HG03457 (cell line): ENCODE measurements around the gene SUGP1.
A peak's percentile ranks its signal among the peaks of the same experiment; 100 is the strongest.

Experiments used
- ATAC-seq: cut with Tn5 transposase; IDR thresholded peaks from one replicate; pipeline ENCODE4 v1.9.1; 2021; ENCODE audit warnings: moderate number of reproducible peaks; ENCODE audit not compliant: unreplicated experiment

The SUGP1 gene

DNA sequence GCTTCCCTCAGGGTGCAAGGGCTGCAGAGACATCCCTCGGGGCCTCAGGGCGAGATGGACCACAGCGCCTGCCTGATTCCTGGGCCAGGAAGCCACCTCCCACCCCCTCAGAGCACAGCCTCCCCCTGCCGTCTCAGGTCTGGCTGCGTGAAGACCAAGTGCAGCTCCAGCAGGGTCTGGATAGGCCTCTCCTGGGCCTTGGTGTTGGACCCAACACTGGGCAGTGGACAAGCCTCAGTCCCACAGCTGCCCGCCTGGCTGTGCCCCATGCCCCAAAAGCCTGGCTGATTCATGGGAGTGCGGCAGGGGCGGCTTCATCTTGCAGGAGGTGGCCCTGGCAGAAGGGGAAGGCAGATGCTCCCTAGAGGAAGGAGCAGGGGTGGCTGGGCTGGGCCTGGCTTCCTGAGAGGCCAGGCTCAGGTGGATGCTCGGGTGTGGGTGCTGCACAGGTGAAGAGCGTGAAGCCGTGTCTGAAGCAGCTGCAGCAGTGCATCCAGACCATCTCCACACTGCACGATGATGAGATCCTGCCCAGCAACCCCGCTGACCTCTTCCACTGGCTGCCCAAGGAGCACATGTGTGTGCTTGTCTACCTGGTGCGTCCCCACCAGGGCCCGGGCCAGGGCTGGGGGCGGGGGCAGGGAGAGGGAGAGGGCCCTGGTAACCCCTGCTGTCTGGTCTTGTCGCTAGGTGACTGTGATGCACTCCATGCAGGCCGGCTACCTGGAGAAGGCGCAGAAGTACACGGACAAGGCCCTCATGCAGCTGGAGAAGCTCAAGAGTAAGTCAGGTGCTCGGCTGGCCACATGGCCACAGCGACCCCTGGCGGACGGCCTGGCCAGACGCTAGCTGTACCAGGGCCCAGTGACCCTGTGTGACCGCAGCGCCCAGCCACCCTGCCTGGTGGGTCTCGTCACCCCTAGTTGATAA is 22.0 kb upstream of the SUGP1 start:
- ATAC-seq, result no peak

DNA sequence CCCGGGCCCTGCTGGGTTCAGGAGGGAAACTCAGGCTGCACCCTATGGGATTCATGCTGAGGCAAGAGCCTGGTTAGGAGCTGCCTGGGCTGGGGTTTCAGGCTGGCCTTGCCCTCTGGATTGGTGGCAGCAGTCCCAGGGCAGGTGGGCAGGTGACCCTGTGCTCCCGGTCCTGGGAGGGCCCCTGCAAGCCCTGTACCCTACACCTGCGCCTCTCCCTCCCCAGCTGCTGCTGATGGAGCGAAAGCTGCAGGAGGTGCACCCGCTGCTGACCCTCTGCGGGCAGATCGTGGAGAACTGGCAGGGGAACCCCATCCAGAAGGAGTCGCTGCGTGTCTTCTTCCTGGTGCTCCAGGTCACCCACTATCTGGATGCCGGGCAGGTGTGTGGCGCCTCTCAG is 20.7 kb upstream of the SUGP1 start:
- no peak for ATAC-seq

DNA sequence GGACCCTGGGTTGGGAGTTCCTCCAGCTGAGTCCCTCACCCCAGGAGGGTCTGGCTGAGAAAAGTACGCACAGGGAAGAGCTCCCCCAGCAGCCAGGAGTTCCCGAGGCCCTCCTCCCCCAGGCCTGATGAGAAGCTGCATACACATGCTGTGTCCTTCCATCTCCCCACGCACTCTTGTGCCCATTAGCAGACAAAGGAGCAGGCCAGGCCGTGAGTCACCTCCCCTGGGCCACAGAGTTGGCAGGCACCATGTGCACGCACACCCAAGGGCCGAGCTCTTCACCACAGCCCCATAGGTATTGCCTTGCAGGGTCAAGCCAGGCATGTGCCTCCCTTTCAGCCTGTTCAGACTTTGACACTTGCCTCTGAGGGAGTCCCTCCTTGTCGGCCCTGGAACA is 17.8 kb upstream of the SUGP1 start:
- ATAC-seq, result no peak

DNA sequence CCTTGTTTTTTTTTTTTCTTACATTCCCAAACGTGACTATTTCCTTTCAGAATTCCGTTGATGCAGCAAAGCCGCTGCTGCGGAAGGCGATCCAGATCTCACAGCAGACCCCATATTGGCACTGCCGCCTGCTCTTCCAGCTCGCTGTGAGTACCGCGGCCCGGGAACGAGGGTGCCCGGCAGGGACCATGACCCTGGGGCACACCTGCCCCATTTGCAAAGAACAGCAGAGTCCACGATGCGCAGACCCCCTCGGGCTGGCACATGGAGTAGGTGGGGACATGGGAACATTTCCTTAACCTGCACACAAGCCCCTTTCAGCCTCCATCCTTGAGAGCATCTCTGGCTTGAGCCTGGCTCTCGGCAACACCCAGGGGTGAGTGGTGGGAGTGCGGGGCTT is 16.8 kb upstream of the SUGP1 start:
- ATAC-seq, result no peak

DNA sequence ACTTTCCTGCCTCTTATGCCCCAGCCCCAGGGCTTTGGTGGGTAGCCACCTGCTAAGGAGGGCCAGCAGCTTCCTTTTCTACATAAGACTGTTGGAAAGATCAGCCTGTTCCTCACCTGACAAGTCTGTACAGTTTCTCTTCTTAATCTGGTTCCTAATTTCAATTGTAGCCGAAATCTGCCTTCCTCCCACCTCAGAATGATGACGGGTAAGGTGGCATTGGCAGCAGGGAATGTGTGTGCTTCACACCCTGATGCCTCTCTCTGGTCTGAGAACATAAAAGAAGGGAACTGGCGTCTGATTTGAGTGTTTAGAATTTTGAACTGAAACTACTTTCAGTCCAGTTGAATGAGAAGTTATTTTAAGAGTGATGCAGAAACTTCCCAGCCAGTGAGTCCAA is 16.3 kb upstream of the SUGP1 start:
- no peak for ATAC-seq

DNA sequence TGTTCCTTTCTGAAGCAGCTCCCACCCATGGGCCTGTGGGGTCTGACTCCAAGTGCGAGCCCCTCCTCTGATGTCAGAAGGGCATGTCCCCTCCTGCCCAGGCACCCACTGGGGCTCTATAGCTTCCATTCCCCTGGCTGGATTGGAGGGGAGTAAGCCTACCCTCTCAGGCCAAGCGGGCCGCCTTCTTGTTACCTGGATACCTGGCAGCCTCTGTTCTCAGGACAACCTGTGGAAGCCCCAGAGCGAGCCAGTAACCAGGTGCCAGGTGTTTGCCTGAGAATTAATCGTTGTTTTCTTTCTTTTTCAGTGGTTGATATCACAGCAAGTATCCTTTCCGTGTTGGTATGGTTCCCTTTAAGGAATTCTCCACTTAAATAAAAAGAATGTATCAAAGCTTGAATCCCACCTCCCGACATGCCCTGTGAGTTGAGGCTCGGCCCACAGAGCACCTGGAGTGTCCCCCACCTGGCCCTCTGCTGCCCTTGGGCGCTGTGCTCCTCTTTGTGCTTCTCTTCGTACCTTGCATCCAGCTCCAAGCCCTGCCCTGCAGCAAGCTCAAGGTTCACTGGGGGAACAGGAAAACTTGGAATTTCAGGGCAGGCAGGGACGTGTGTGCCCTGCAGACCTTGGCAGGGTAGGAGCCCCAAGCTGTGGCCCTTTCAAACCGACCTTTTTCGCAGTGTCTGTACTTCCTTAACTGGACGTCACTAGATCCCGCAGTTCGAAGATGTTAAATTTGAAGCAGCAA is 15.3 kb upstream of the SUGP1 start:
- no peak for ATAC-seq

DNA sequence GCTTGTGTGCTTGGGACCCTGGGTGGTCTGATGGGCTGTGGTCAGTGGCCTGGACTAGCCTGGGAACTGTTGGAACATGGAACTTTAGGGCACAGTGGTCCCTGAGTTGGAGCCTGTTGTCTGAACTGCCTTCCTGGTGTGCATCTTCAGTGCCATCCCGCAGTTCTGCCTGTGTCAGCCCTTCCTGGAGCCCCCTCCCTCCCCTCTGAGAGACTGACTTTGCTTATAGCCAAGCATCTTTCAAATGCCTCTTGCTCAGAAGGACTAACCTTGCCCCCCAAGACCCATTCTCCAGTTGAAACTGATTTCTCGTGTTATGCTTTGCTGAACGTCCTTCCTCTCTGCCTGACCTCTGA is 14.7 kb upstream of the SUGP1 start:
- no peak for ATAC-seq

DNA sequence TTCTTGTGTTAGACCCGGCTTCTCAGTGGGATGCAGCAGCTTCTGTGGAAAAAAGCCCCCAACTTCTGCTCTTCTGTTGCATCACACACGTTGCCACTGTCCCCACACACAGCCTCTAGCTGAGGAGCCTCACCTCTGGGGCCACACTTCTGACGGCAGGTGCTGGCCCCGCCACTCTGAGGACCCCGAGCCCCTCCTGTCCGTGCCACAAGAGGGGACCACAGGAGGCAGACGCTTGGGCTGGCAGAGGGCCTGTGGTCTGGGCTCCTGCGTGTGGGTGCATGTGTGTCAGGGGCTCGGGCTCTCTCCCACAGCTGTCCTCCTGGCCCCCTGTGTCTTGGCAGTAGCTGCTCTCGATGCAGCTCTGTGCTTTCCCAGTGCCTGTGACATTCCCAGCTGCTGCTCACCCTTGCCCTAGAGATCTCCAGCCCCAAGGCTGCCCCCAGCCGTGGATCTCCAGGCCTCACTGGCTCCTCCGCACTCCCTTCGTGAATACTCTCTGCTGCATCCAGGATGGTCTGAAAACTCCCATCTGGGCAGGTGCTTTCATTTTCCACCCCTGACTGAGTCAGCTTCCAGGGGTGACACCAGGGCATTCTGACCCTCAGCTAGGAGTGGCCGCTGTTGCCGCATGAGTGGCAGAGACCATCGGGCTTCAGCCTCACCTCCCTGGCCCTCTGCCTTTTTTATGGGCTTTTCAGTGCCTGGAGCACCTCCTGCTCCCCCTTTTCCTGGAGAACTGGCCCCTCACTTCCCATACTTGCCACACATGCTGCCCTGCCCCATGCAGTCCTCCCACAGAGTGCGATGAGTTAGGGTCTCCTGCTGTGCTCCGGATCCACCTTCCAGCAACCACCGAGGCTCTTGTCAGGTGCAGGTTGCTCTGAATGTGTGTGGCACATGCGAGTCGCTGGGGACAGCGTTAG is 14.0 kb upstream of the SUGP1 start:
- ATAC-seq, result no peak

DNA sequence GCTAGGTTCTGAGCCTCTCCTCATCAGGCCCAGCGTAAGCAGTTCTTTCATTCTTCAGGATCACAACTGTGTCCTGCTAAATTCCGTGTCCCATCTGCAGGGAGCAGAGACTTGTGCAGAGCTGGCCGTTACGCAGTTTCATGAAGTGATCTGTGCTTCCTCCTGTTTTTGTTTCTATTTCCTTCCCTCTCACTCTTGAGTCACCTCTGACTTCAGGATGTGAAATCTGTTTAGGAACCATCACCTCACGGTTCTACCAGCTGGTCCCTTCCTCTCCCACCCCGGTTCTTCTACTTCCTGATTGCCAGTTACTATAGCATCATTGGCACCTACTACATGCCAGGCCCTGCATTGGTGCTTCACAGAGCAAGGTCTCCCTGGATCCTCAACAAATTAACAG is 8.8 kb upstream of the SUGP1 start:
- no peak for ATAC-seq

DNA sequence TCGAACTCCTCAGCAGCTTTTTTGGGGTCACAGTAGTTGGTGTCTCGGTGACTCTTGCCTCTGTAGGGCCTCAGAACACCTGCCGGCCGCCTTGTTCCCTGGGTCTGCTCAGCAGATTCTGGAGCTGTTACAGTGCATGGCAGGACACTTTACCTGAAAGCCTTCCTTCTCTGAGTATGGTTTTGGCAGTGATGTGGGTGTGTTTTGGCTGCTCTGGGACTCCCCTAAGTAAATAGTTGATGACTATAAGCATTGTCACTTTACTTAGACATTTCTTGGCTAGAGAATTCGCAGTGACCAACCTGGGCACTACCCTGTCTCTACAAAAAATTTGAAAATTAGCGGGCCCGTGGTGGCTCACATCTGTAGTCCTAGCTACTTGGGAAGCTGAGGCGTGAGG is 7.4 kb upstream of the SUGP1 start:
- ATAC-seq, result no peak

DNA sequence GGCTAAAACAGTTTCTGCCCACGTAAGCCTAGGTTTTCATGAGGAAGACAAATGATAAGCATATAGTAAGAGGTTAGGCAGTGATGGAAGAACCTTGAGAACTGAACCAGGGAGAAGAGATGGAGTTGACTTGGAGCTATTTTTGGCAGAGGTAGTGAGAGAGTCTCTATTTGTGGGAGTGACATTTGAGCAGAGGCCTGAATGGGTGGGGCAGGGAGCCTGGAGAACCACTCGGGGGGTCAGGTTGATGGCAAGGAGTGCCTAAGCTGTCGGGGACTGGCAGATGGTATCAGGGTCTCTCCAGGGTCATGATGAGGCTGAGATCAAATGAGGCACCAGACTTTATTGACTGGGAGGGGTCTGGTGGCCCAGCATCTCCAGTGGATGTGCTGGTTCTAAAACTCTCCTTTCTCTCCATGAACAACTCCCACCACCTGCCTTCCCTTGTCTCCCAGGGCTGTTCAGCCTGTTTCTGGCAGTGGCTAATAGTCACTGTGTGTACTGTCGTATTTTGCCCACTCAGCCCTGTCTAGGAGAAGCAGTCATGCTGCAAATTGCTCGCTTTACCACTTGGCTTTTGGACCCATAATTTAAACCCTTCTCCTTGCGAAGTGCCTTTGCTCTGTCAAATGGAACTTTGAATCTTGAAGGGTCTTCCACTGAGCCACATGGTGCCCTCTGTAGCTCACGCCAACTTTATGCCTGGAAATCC is 3.9 kb upstream of the SUGP1 start:
- ATAC-seq, result no peak

DNA sequence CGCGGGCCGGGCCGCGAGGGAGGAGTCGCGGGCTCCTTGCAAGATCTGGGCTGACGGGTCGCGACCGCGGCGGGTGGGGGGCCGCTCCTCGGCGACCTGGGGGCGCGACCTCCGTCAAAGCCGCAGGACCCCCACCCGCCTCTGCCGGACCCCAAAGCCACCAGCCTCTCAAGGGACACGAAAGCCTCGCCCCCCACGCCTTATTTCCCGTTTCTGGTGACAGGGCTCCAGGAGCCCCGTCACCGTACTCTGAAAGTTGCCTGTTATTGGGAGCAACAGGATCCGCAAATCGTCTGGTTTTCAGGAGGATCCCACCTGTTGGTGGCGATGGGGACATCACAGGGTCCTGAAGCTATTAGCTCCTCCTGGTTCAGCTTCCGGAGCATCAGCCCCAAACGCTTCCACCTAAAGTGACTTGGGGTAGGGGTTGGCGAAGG is 850 bp upstream of the SUGP1 start:
- ATAC-seq, result no peak

DNA sequence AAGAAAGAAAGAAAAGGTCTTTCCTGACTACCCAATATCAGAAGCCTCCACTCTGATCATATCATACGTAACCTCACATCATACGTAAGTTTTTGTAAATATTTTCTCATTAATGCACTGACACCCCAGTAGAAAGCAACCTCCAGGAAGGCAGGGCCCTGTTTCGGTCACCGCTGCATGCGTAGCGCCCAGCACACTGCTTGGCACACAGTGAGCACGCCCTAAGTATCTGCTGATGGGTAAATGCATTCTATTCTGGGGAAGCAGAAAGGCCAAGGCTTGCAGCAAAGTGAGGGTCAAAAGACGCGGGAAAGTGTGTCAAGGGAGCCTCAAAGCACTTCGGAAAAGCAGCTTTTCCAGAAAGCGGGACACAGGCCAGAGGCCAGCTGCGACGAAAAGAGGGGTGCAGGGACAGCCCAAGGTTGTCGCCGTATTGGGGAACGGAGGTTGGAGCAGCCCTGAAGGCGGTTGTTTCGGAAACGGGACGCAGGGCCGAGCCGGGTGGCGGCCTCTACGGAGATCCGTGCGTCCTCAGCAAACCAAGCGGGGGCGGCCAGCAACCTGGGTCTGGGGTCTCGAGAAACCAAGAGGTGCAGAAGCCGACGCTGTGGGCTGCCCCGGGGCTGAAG is 463 bp downstream of the SUGP1 start:
- peak; percentile 7 for ATAC-seq

DNA sequence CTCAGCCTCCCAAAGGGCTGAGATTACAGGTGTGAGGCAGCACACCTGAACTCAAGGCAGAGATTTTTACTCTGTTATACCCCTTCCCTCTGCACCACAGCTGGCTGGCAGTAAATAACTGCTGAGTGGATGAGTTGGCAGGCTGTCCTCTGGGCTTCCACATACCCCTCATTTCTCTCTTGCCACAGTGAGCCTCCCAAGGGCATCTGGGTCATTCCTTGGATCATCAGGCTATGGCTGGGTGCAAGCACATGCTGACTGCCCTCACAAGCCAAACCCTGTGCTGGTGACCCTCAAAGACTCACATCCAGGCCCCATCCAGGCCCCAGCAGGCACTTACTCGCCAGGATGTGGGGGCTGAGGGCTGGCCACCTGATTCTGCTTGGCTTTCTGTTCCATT is 4.2 kb downstream of the SUGP1 start:
- ATAC-seq, result no peak

DNA sequence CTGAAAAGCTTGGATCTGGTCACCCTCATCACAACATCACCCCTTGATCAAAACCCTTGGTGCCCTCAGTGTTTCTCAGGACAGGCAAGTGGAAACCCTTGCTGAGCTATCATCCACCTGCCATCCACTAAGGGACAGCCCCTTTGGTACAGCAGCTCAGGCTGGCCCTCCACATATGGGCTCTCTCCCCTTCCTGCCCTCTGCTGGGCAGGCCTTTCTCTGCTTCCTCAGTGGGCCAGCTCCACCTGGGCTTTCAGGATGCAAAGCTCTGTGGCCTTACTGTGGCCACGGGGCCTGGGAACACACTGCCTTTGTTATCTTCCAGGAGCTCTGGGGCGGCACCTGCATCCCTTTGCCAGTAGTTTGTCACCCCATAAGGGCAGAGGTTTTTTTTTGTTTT is 4.9 kb downstream of the SUGP1 start:
- no peak for ATAC-seq

DNA sequence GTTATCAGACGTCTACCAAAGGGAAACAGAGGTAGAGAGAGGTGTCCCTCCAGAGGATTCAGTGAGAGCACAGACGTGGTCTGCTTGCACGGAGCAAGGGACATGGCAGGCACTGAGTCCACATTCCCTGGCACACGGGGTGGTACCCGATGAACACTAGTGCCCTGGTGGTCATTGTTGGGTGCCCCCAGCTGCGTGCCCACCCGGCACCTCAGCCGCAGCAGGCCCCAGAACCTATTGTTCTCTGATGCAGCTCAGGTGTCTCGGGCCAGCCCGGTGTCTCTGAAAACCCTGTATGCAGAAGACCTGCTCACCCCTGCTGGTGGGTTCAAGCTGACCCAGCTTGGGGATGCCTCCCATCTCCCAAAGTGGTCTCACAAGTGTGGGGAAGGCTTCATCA is 11.9 kb downstream of the SUGP1 start:
- no peak for ATAC-seq

DNA sequence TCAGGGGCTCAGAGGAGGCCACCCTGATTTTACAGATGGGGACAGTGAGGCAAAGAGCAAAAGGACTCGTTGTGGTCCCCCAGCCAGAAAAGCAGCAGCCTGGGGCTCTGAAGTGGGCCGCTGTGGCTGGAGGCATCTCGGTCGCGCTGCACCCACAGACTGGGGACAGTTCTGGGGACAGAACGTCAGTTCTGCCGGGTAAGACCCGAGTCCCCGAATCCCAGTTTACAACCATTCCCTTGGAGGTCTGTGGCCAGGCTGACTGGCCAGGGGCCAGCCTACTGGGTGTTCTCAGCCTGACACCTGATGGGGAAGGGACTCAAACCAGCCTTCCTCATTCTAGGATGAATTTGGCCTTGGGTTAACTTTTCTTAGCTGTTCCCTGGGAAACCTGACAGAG is 14.1 kb downstream of the SUGP1 start:
- no peak for ATAC-seq

DNA sequence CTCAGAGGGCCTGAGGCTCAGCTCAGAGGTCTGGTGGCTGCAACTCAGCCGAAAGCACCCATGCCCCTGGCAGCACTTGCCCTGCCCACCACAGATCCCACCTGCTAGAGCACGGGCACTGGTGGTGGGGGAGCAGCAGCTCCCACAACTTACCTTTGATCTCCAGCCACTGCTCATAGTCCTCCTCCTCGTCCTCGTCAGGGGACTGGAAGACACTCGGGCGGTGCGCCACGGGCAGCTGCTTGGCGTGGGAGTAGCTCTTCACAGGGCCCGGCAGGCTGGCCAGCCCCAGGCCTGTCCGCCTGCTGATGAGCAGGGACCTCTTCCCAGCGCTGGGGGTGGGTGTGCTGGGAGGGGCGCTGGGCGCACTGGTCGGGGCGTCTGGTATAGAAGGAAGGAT is 14.6 kb downstream of the SUGP1 start:
- no peak for ATAC-seq

DNA sequence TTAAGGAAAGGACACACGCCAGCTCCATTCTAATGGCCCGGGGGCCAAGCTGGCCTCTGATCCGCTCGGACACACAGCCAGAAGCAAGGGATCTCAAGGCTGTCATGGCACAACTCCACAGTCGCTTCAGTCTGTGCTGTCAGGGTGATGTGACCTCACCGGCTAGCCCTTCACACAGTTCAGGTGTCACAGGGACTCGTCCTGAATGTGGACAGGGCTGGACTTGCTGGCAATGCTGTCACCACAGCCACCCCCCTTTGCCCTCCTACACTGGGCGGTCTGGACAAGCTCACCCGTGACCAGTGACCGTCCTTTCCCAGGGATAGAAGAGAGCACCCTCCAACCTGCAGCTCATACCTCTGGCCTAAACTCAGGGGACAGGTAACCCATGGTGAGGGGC is 15.2 kb downstream of the SUGP1 start:
- ATAC-seq, result no peak
